Stimulated activated CD4-positive, alpha-beta T cell treated with anti-CD3 and anti-CD28 coated beads, Interleukin-1b, Interleukin-23, amount 100 ng/mL, for 4 hours (primary cell): Measurements from ENCODE around the gene HMX2.

Experiments used
- DNase-seq, 2 donors: peaks; one replicate each; pipeline ENCODE4 v3.0.0-alpha.2; 2020; ENCODE audit warnings: low read depth in 2 of 2

HMX2 gene

DNA sequence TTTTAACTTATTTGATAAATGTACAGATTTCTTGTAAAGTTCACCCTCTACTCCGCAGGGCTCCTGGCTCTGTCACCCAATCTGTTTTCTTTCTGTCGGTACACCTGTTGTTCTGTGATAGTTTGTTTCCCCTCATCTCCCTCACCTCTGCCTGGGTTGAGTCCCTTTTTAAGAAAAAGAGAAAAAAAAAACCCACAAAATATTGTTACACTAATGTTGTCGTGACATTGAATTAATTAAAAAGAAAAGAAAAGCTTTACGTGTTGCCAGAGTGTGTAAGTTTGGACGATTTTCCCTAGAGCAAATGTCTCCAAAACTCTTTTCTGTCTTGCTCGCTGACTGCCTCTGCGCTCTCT lies 8.8 kb upstream of the HMX2 start:
- no peak for DNase-seq

DNA sequence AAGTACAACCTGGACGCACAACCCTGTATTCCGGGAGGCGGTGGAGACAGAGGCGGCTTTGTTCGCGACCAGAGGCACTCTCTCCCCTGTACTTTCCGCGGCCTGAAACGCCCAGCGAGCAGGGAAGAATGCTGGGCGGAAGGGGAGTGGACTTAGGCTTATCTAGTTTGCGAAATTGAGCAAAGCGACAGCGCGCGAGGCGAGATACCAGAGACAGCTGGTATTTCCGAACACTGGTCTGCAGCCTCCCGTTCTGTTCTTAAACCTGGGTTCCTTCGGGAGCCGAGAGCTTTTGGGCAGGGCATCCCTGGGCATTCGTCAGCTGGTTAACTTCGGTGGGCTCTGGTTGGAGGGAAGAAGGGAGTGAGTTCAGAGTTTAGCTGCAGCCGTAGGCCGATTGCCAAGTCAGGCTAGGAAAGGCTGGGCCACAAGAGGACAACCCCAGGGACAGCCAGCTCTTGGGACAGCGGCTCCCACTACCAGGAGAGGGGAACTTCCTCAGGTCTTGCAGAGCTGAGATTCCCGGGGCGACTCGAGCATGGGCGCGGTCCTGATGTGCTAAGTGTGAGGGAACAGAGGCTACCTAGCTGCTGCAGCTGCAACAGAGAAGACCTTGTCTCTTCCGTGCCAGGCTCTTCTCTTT lies 8.3 kb upstream of the HMX2 start:
- no peak for DNase-seq

DNA sequence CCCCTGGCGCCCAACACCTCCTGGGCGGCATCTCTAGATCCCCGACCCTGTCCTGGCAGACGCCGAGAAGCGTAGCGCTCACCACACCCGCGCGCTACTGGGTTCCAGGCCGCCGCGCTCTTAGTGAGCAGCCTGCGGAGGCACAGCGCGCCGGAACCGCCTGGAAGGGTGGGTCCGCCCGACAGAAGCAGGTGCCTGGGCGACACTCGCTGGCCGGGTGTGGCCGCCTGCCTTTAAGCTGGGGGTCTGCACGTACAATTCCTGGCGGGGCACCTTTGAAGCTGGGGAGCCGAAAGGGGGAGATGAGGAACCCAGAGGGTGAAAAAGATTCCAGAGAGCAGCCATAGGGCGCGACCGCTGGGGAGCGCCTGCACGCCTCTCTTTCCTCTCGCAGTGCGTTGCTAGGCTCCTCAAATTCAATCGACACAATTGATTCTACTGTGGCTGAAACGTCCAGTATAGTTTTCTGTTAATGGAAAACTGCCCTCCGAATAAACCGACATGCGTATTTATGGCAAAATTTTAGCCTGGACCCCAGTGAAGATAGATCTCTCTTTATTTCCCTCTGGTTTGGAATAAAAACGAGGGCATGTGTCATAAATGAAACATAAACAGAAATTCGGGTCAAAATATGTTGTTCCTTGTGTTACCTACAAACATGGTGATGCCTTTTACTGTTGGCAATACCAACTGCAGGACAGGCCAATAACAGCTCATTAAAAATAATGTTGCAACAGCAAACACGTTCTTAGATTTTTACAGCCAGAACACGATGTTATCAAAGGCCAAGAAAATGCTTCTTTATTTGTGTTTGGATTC lies 7.6 kb upstream of the HMX2 start:
- DNase-seq = no peak

DNA sequence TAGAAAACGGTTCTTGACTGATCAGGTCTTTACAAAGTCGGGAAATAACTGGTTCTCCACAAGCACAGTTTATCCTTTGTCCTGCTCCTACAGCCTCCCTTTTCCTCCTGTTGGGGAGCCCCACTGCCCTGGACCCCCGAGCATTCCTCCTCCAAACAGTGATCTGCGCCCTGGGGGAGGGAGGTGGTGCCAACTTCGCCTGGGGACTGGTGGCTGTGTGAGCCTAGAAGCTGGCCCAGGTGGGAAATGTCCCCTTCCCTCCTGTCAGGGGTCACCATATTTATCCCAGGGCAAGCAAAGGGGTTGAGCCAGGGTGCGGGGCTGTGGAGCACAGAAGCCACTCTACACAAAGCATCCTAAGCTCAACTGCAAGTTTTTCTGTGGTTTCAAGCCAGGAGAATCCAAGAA lies 6.9 kb upstream of the HMX2 start:
- no peak for DNase-seq

GRCh38 chr10:123141791-123142700 lies 5.9 kb upstream of the HMX2 start:
- no peak for DNase-seq

DNA sequence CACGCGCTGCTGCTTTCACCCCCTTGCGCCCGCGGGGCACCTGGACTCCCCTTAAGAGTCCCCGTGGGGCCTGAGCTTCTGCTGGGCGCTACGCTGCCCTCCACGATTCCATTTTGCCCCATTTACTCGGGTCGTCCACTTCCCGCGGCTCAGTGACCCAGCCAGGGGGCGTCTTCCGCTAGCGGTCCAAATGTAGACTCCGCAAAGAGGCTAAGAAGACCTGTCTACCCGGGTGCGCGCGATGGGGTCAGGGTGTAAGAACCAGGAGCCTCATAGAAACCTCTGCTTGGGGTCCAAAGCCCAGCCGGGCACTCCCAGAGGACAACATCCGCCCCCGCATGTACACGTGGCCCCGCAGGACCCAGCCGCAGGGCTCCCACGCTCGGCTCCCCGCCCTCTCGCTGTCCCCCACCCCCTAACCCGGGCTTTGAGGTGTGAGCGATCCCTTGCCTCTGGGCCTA lies 5.2 kb upstream of the HMX2 start:
- no peak for DNase-seq

DNA sequence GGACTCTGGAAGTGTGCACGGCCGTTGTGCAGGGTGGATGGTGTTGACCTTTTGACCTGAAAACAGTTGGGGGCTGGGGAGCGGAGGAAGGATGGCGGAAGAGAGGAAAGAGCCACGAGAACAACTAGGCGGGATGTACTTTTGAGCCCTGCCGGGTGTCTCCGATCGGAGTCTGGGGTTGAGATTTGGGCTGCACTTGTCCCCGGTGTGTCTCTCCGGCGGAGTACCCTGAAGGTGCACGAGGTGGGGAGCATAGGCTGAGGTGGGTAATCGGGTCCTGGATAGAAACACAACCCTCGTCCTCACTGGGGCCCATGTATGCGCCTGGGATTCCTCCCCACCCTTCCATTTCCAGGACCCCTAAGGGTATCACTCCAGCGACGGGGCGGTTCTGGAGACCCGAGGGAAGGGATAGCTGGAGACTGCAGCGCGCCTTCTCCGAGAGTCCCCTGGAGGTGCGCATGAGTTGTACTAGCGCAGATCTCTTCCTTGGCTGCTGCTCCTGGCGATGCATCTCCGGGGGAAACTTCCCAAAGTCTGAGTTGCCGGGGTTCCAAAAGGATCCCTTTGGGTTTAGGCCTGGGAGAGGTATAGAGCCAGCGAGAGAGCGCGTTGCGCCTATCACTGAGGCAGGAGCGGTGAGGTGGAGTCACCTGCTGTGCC lies 4.6 kb upstream of the HMX2 start:
- no peak for DNase-seq

GRCh38 chr10:123143825-123144168 lies 4.1 kb upstream of the HMX2 start:
- DNase-seq = no peak

DNA sequence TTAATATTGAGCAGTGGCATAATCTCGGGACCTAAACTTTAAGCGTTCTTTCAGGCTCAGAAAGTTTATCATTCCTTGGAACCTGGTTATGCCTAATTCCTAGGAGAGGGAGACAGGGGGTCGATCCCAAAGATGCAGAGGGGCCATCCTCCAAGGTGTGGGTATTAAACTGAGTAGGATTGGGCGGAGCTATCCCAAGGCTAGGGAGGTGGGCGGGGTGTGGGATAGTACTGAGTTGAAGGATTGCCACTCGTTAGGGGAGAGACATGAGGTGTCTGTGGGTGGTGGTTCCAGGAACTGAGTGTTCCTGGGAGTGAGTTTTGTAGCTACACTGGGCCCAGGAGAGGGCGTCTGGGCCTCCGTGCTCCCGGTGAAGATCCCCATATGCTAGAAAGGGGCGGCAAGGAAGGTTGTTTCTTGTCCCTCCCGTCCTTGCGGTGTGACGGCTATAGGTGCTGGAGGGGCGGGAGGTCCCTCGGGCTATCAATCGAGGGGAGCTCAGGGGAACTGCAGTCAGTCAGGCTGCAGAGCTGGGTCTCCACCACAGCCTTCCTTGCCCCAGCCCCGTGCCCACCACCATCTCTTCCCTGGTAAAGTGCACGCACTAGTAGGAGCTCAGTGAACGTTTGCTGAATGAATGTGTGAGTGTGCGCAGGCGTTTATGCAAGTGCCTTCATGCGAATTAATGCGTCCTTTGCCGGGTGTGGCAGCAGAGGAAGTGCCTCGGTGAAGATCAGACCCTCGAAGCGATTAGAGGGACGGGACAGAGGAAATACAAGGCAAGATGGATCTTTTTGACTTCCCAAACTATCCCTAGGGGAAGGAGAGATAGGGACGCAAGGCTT lies 3.0 kb upstream of the HMX2 start:
- no peak for DNase-seq

GRCh38 chr10:123145542-123146012 lies 2.4 kb upstream of the HMX2 start:
- no peak for DNase-seq

DNA sequence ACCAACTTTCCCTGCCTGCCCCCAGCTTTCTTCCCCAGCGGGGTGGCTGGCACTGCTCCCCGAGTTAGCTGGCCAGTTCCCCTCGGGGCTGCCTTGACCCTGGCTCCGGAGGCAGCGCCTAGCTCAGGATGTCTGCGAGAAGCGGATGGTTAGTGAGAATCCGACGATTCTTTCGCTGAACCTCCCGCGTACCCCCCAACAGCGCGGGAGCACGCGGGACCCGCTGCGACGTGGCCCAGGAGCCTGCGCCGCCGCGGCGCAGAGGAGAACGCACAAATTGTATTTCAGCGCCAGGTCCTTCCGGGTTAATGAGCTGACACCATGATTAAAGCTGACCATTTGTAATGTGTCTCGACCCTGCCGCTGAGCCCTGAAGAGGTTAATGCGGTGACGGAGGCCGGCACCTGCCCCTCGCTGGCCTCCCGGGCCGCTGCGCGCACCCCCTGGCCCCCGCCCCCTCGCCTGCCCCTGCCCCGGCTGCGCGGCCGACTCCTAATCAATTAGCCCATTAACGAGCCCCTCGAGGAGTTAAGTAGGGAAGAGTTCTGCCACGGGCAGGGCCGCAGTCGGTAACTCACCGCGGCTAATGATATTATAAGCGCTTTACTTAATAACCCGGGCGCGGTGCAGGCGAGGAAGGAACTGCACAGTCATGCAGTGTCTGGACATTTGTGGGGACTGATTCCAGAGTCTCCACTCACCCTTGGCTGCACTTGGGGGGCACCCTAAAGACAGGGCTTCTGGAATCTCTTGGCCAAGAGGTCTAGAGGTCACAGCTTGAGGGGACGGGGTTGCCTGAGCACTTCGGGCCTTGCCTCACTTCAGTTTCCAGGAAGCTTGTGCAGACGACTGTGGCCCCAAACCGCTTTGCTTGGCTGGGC lies 1.7 kb upstream of the HMX2 start:
- DNase-seq = no peak

GRCh38 chr10:123146894-123147634 lies 872 bp upstream of the HMX2 start:
- DNase-seq = no peak

DNA sequence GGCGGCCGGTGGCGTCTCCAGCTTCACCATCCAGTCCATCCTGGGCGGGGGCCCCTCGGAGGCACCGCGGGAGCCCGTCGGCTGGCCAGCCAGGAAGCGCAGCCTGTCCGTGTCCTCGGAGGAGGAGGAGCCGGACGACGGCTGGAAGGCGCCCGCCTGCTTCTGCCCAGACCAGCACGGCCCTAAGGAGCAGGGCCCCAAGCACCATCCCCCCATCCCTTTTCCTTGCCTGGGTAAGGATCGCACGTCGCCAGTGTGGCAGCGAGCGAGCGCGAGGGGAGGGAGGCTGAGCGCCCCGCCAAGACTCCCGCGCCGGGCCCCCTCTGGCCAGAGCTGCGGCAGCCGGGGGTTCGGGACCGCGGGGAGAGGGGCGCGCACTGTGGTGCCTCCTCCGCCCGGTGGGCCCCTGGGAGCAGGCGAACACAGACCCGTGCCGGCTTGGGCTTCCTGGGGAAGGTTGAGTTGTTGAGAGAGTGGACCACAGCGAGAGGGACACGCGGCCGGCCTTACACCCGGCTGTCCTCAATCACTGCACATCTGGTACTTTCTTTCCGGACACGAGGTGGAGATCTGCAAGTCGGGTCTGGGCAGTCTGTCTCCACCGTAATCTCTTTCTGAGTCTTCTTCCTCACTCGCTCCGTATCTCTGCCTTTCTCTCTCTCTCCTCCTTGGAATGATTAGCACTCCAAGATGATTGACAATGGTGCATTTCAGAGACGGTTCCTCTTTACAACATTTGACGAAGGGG lies 652 bp downstream of the HMX2 start:
- no peak for DNase-seq

DNA sequence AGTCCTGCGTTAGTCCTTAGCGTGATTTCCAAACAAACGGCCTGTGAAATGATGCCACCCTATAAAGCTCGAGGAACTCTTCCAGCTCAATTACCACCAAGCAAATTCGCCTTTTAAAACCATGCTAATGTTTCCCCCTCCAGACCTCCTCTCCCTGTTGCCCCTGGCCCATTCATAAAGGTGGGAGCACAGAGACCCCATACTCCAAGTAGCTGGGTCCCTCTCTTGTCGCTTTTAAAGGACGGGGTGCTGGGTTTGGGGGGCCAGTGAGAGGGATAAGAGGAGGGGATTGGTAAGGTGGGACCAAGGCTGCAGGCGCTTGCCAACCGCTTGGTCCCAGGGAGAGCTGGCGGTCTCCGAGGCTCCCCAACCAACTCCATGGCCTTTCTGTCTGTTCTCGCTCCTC lies 1.2 kb downstream of the HMX2 start:
- no peak for DNase-seq

- DNase-seq = no peak
These were observed 1.8 kb downstream of the HMX2 start for GRCh38 chr10:123149568-123150270.

- no peak for DNase-seq
These were observed 2.5 kb downstream of the HMX2 start for GRCh38 chr10:123150271-123150985.
